ENCODE results near the gene CIDEA.

DNA sequence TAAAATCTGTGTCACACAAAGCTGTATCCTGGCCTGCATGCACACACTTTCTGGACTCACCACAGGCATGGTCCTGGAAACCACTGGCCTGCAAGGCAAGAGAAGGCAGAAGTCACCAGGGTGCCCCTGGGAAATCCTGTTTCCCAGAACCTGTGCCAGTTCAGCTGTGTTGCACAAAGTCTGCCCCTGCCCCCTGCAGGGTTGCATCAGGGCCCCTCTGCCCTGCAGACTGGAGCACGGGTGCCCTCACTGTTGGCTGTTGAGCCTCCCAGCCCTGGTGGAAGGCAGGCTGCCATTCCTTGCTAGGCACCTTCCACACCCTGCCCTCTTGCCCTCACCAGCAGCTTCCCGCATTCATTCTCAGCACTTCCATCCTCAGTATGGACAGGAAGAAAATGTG, 35.9 kb downstream of the CIDEA start:
- TF ChIP-seq POLR2A (IDR thresholded peaks at IDR 0.05): no peak
- TF ChIP-seq, protein P1, sequence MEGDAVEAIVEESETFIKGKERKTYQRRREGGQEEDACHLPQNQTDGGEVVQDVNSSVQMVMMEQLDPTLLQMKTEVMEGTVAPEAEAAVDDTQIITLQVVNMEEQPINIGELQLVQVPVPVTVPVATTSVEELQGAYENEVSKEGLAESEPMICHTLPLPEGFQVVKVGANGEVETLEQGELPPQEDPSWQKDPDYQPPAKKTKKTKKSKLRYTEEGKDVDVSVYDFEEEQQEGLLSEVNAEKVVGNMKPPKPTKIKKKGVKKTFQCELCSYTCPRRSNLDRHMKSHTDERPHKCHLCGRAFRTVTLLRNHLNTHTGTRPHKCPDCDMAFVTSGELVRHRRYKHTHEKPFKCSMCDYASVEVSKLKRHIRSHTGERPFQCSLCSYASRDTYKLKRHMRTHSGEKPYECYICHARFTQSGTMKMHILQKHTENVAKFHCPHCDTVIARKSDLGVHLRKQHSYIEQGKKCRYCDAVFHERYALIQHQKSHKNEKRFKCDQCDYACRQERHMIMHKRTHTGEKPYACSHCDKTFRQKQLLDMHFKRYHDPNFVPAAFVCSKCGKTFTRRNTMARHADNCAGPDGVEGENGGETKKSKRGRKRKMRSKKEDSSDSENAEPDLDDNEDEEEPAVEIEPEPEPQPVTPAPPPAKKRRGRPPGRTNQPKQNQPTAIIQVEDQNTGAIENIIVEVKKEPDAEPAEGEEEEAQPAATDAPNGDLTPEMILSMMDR (IDR thresholded peaks at IDR 0.05): no peak

Measured in testis (tissue), 2 donors.